ENCODE data around the gene ZNF689. TPM values are rescaled to one million over a fixed set of nuclear protein-coding genes. Genes with fewer than 3 reads are reported as not detected.

ZNF689 gene
- total RNA-seq, 1 experiment from 2014 or later: 21.1 TPM

DNA sequence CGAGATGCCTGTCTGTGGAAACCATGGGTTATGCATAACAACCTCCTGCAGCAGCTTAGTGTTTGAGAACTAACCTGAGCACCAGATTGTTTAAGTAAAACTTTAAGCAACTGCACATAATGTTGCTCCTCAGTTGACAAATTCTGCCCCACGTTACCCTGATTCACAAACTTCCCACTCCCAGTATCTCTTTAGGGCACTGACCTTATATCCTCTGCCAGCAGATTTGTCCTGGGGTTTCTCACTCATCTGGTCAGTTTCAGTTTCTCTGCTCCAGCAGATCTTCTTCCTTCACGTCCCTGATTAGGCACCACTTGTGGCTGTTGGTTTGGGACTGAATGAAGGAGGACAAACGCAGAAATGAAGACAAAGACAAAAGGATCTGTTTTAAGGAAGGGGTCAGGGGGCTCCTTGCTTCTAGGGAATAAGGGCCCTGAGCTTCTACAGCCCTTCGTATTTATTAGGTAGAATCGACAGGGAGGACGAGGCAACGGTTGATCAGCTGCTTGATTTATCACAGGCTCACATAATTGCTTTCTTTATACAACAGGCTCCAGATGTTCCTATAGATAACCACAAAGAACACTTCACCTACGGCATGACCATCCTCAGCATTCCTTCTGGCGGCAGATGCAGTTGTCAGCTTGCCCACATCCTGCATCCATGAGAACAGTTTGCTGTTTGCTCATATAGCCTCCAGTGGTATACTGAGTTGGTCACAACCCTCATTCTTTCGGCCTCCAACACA is 13.5 kb upstream of the ZNF689 start:
- Mint-ChIP-seq H3K27ac (no peak overlapping the region), H3K4me1 (peaks cover 12 to 13% of the 10 kb centered on the region in 2 experiments), H3K4me3 (no peak overlapping the region), H3K9me3 (no peaks in the 10 kb centered on the region; a peak in 1 of 5 replicates), H3K36me3 (ENCODE audit: insufficient read depth in 1 of 3, low read depth in 3 of 3) (no peaks in the 10 kb centered on the region), H3K27me3 (ENCODE audit: low read depth) (peaks cover 20% of the 10 kb centered on the region)
- no peak for DNase-seq
- WGBS (ENCODE audit: extremely low coverage, insufficient read length, low lambda C conversion rate): no CpG with 5 or more reads among the region's 11 CpGs
- no peaks in the 10 kb centered on the region for H4K20me1 ChIP-seq (ENCODE audit: control insufficient read depth, insufficient read depth, insufficient read length)
- H3K27ac ChIP-seq (ENCODE audit: insufficient read length, low read depth, low read length): no peak overlapping the region
- no peaks in the 10 kb centered on the region for H3K79me1 ChIP-seq (ENCODE audit: insufficient read depth, low read depth, low read length, poor library complexity, severe bottlenecking)
- no peak overlapping the region for H3K4ac ChIP-seq (ENCODE audit: low read depth, low read length)
- no peaks in the 10 kb centered on the region for H3K4me1 ChIP-seq (ENCODE audit: insufficient read depth, low read length)
- H4K5ac ChIP-seq (ENCODE audit: insufficient read length, low read depth, low read length): no peak overlapping the region
- TF ChIP-seq, protein P1, sequence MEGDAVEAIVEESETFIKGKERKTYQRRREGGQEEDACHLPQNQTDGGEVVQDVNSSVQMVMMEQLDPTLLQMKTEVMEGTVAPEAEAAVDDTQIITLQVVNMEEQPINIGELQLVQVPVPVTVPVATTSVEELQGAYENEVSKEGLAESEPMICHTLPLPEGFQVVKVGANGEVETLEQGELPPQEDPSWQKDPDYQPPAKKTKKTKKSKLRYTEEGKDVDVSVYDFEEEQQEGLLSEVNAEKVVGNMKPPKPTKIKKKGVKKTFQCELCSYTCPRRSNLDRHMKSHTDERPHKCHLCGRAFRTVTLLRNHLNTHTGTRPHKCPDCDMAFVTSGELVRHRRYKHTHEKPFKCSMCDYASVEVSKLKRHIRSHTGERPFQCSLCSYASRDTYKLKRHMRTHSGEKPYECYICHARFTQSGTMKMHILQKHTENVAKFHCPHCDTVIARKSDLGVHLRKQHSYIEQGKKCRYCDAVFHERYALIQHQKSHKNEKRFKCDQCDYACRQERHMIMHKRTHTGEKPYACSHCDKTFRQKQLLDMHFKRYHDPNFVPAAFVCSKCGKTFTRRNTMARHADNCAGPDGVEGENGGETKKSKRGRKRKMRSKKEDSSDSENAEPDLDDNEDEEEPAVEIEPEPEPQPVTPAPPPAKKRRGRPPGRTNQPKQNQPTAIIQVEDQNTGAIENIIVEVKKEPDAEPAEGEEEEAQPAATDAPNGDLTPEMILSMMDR (conservative IDR thresholded peaks at IDR 0.05): no peak
- H2AFZ ChIP-seq (ENCODE audit: low read length): no peak overlapping the region
- H2BK5ac ChIP-seq (ENCODE audit: insufficient read length, low read length): no peak overlapping the region
- no peaks in the 10 kb centered on the region for H3K79me2 ChIP-seq (ENCODE audit: insufficient read depth, low read length)
- no peak overlapping the region for H2BK15ac ChIP-seq (ENCODE audit: low read depth, low read length)
- H2BK12ac ChIP-seq (ENCODE audit: insufficient read length, low read depth, low read length): no peak overlapping the region
- no peak overlapping the region for H2BK20ac ChIP-seq (ENCODE audit: low read depth, low read length, poor library complexity, severe bottlenecking)
- H2AK5ac ChIP-seq (ENCODE audit: insufficient read length, low read length): no peak overlapping the region
- no peak overlapping the region for H3K14ac ChIP-seq (ENCODE audit: insufficient read depth, low read length)
- no peak overlapping the region for H4K8ac ChIP-seq (replicated peaks; ENCODE audit: insufficient read length, low read depth, low read length)
- no peak overlapping the region for H2BK120ac ChIP-seq (ENCODE audit: low read depth, low read length, poor library complexity, severe bottlenecking)
- no peak overlapping the region for H4K91ac ChIP-seq (ENCODE audit: insufficient read length, low read depth, low read length)
- no peak overlapping the region for H3K56ac ChIP-seq (ENCODE audit: insufficient read length, low read depth, low read length)
- H3K9me3 ChIP-seq (ENCODE audit: control insufficient read depth, low read depth, low read length): no peaks in the 10 kb centered on the region
- H3T11ph ChIP-seq (ENCODE audit: low read length): no peak overlapping the region
- H3K23me2 ChIP-seq (ENCODE audit: insufficient read length, low read depth, low read length, poor library complexity, severe bottlenecking): no peaks in the 10 kb centered on the region
- H3K23ac ChIP-seq (ENCODE audit: insufficient read length, low read depth, low read length): no peak overlapping the region
- H3K27me3 ChIP-seq (ENCODE audit: insufficient read depth, low read length): no peaks in the 10 kb centered on the region
- no peak overlapping the region for H3K18ac ChIP-seq (ENCODE audit: insufficient read length, low read depth, low read length)
- no peak overlapping the region for H3K9ac ChIP-seq (ENCODE audit: extremely low read depth, insufficient read length, low read length)
- H3K4me2 ChIP-seq (ENCODE audit: insufficient read depth, insufficient read length, low read length): no peak overlapping the region

All from H9 (cell line).